CD14-positive monocyte (primary cell): ENCODE measurements around the gene RBMS3. TPM values are rescaled to one million over a fixed set of nuclear protein-coding genes. Genes with fewer than 3 reads are reported as not detected.

Experiments
- DNase-seq, 3 donors: peaks; one replicate each; pipeline ENCODE4 v3.0.0-alpha.2; 2011 to 2022
- H2AFZ ChIP-seq: 2 replicates; pipeline ENCODE4 v1.6.0; 2012; ENCODE audit warnings: mild to moderate bottlenecking, low read depth, low read length, inconsistent platforms; ENCODE audit not compliant: insufficient read depth, poor library complexity, severe bottlenecking
- H3K27ac ChIP-seq, 2 donors: 1 replicate in 1 of 2; 2 replicates in 1 of 2; pipeline ENCODE4 v1.5.1; 2012 to 2013; ENCODE audit warnings: low read length in 2 of 2, control low read depth in 1 of 2, inconsistent platforms in 1 of 2, low read depth in 1 of 2, mild to moderate bottlenecking in 1 of 2
- H3K27me3 ChIP-seq, 2 donors: one replicate each; pipeline versions ENCODE4 v1.6.0 to v1.6.1; 2011 to 2013; ENCODE audit warnings: low read length in 2 of 2; ENCODE audit not compliant: control insufficient read depth in 2 of 2, insufficient read depth in 2 of 2
- H3K36me3 ChIP-seq, 2 donors: replicated peaks in 1 of 2; 1 replicate in 1 of 2; 2 replicates in 1 of 2; pipeline versions ENCODE4 v1.5.1 to v1.6.1; 2012 to 2013; ENCODE audit warnings: low read length in 2 of 2, control low read depth in 1 of 2, inconsistent platforms in 1 of 2, mild to moderate bottlenecking in 1 of 2; ENCODE audit not compliant: insufficient read depth in 2 of 2, control insufficient read depth in 1 of 2
- H3K4me1 ChIP-seq, 2 donors: 1 replicate in 1 of 2; 2 replicates in 1 of 2; pipeline versions ENCODE4 v1.5.1 to v1.6.1; 2012 to 2013; ENCODE audit warnings: low read length in 2 of 2, control low read depth in 1 of 2, inconsistent platforms in 1 of 2, mild to moderate bottlenecking in 1 of 2, moderate library complexity in 1 of 2; ENCODE audit not compliant: insufficient read depth in 2 of 2, control insufficient read depth in 1 of 2
- H3K4me2 ChIP-seq: replicated peaks from 2 replicates; pipeline ENCODE3; 2012; ENCODE audit warnings: low read length, moderate library complexity, mild to moderate bottlenecking; ENCODE audit not compliant: poor library complexity, severe bottlenecking; ENCODE audit errors: extremely low read depth
- H3K4me3 ChIP-seq, 3 experiments: fragments of 200-600 bp in 1 of 3; sonication (generic) in 1 of 3; replicated peaks in 1 of 3; 1 replicate in 2 of 3; 2 replicates in 1 of 3; pipeline ENCODE4 v1.5.1; 2011 to 2013; ENCODE audit warnings: low read length in 3 of 3, mild to moderate bottlenecking in 3 of 3, control low read depth in 2 of 3, low read depth in 2 of 3, inconsistent platforms in 1 of 3, moderate library complexity in 1 of 3
- H3K79me2 ChIP-seq: 2 replicates; pipeline ENCODE4 v1.6.0; 2012; ENCODE audit warnings: mild to moderate bottlenecking, control low read depth, inconsistent platforms, low read length, moderate library complexity; ENCODE audit not compliant: insufficient read depth
- H3K9ac ChIP-seq: 2 replicates; pipeline ENCODE4 v1.6.0; 2017; ENCODE audit warnings: low read length, mild to moderate bottlenecking; ENCODE audit not compliant: insufficient read depth, poor library complexity, severe bottlenecking
- H3K9me3 ChIP-seq, 2 donors: replicated peaks in 1 of 2; 1 replicate in 1 of 2; 2 replicates in 1 of 2; pipeline versions ENCODE4 v1.5.1 to v1.6.1; 2012 to 2013; ENCODE audit warnings: low read length in 2 of 2, control low read depth in 1 of 2; ENCODE audit not compliant: control insufficient read depth in 1 of 2, insufficient read depth in 1 of 2
- H4K20me1 ChIP-seq: 2 replicates; pipeline ENCODE4 v1.6.0; 2012; ENCODE audit warnings: mild to moderate bottlenecking, low read length, control low read depth, moderate library complexity; ENCODE audit not compliant: insufficient read depth
- H3K27ac Mint-ChIP-seq, 7 donors: one replicate each; pipeline ENCODE4 v1.8.0; 2020; ENCODE audit warnings: mild to moderate bottlenecking in 7 of 7, mixed read lengths in 7 of 7, moderate library complexity in 6 of 7, inconsistent platforms in 2 of 7
- H3K27me3 Mint-ChIP-seq, 3 donors: one replicate each; pipeline ENCODE4 v1.8.0; 2021 to 2022; ENCODE audit warnings: low read depth in 3 of 3, mild to moderate bottlenecking in 3 of 3, mixed read lengths in 3 of 3, moderate library complexity in 3 of 3, inconsistent platforms in 1 of 3
- H3K36me3 Mint-ChIP-seq, 2 donors: one replicate each; pipeline ENCODE4 v1.8.0; 2020; ENCODE audit warnings: mixed read lengths in 2 of 2, inconsistent platforms in 1 of 2, mild to moderate bottlenecking in 1 of 2
- H3K4me1 Mint-ChIP-seq: one replicate; pipeline ENCODE4 v1.8.0; 2020; ENCODE audit warnings: mild to moderate bottlenecking, mixed read lengths
- H3K4me3 Mint-ChIP-seq, 2 donors: one replicate each; pipeline ENCODE4 v1.8.0; 2020; ENCODE audit warnings: mild to moderate bottlenecking in 2 of 2, mixed read lengths in 2 of 2, moderate library complexity in 1 of 2
- H3K9me3 Mint-ChIP-seq, 7 donors: one replicate each; pipeline ENCODE4 v1.8.0; 2020 to 2022; ENCODE audit warnings: mixed read lengths in 7 of 7, mild to moderate bottlenecking in 6 of 7, moderate library complexity in 6 of 7, inconsistent platforms in 2 of 7
- CTCF ChIP-seq: fragments of 200-600 bp; IDR thresholded peaks from one replicate; pipeline ENCODE4 v1.8.0; 2022; ENCODE audit warnings: antibody characterized with exemption, mild to moderate bottlenecking
- WGBS: methylation state at CpG from one replicate; pipeline ENCODE4 v1.1.5; 2013; ENCODE audit warnings: missing lambda C conversion rate; ENCODE audit not compliant: insufficient coverage; 5-methylcytosine and 5-hydroxymethylcytosine counted together
- intact Hi-C, 2 donors: fragments of 100-400 bp; cut with micrococcal nuclease; formaldehyde crosslinking; loops; one replicate each; pipeline versions ENCODE4 v1.15.0 to v1.15.1; 2023
- polyA plus RNA-seq, 3 donors: library from polyadenylated mRNA; depleted of rRNA in 1 of 3; unstranded in 2 of 3; stranded (reverse) in 1 of 3; fragments of 300-500 nt in 2 of 3; fragments of >200 nt in 1 of 3; fragmentation: Illumina TruSeq in 2 of 3; gene quantifications; 1 replicate in 2 of 3; 2 replicates in 1 of 3; pipeline ENCODE4 v1.2.3, GENCODE V29; 2012 to 2021

The RBMS3 gene
- polyA plus RNA-seq, 3 donors: not detected

- Mint-ChIP-seq H3K4me1 (peaks cover 16% of the 10 kb centered on the region), H3K27me3 (peaks cover 1 to 6% (median 3%) of the 10 kb centered on the region in 3 donors), H3K36me3 (no peaks in the 10 kb centered on the region), H3K4me3 (peak overlapping the region in 1 of 2 donors; percentile 22), H3K27ac (no peak overlapping the region), H3K9me3 (peaks cover 0 to 6% (median 0%) of the 10 kb centered on the region in 7 donors)
- Histone ChIP-seq H3K27me3 (peaks cover 2% of the 10 kb centered on the region in 2 donors), H3K36me3 (no peaks in the 10 kb centered on the region), H3K9me3 (no peaks in the 10 kb centered on the region), H3K4me3 (no peak overlapping the region), H3K79me2 (no peaks in the 10 kb centered on the region), H3K27ac (no peak overlapping the region), H3K9ac (no peak overlapping the region), H2AFZ (no peak overlapping the region), H4K20me1 (no peaks in the 10 kb centered on the region), H3K4me2 (no peak overlapping the region), H3K4me1 (no peaks in the 10 kb centered on the region)
- intact Hi-C loops: no loop called here
- no peak for TF ChIP-seq CTCF
- DNase-seq: no peak
- WGBS: 0% methylated on average over 1 of the region's 3 CpGs
Observed at GRCh38 chr3:29514912-29515311, 234.0 kb downstream of the RBMS3 start.

GRCh38 chr3:29515451-29515850 is 234.6 kb downstream of the RBMS3 start:
- Histone ChIP-seq H3K9me3 (no peaks in the 10 kb centered on the region), H3K4me3 (no peak overlapping the region), H3K27ac (no peak overlapping the region), H3K4me1 (no peaks in the 10 kb centered on the region), H3K36me3 (no peaks in the 10 kb centered on the region), H3K4me2 (no peak overlapping the region), H3K27me3 (peaks cover 2% of the 10 kb centered on the region in 2 donors), H4K20me1 (no peaks in the 10 kb centered on the region), H3K9ac (no peak overlapping the region), H2AFZ (no peak overlapping the region), H3K79me2 (no peaks in the 10 kb centered on the region)
- no CpG with 5 or more reads among the region's 2 CpGs for WGBS
- Mint-ChIP-seq H3K4me3 (no peak overlapping the region), H3K36me3 (no peaks in the 10 kb centered on the region), H3K9me3 (peaks cover 0 to 4% (median 0%) of the 10 kb centered on the region in 7 donors), H3K4me1 (peaks cover 16% of the 10 kb centered on the region), H3K27ac (no peak overlapping the region), H3K27me3 (peaks cover 1 to 6% (median 3%) of the 10 kb centered on the region in 3 donors)
- no peak for TF ChIP-seq CTCF
- no peak for DNase-seq
- intact Hi-C loops: no loop called here
